HL-60 (cell line): ENCODE measurements around the gene PCDH1.

Experiments
- DNase-seq, 2 experiments: peaks; one replicate each; pipeline ENCODE4 v3.0.0-alpha.2; 2010 to 2020; ENCODE audit warnings: low read depth in 1 of 2, low spot score in 1 of 2
- H3K27ac ChIP-seq: fragments of 250-450 bp; sonication (Bioruptor Pico); replicated peaks from 2 replicates; pipeline ENCODE4 v1.5.1; 2020; ENCODE audit warnings: mild to moderate bottlenecking, moderate library complexity
- H3K27me3 ChIP-seq: fragments of 250-450 bp; sonication (Bioruptor Pico); 2 replicates; pipeline ENCODE4 v1.5.1; 2021; ENCODE audit warnings: mild to moderate bottlenecking, moderate library complexity; ENCODE audit not compliant: insufficient read depth, poor library complexity, severe bottlenecking
- H3K4me3 ChIP-seq: replicated peaks from 2 replicates; pipeline ENCODE4 v1.5.1; 2011; ENCODE audit warnings: mild to moderate bottlenecking, control low read depth, low read length; ENCODE audit not compliant: insufficient read depth
- CTCF ChIP-seq: IDR thresholded peaks from one replicate; pipeline ENCODE4 v1.5.1; 2011; ENCODE audit warnings: low read length, control low read depth, inconsistent platforms; ENCODE audit not compliant: insufficient read depth
- GABPA ChIP-seq: IDR thresholded peaks from 2 replicates; pipeline ENCODE4 v1.6.1; 2012; ENCODE audit warnings: low read depth
- POLR2AphosphoS5 ChIP-seq: IDR thresholded peaks from 2 replicates; pipeline ENCODE4 v1.6.1; 2012; ENCODE audit warnings: low read depth
- REST ChIP-seq: IDR thresholded peaks from 2 replicates; pipeline ENCODE4 v1.6.1; 2012; ENCODE audit warnings: low read depth; ENCODE audit not compliant: insufficient replicate concordance
- SPI1 ChIP-seq: IDR thresholded peaks from 2 replicates; pipeline ENCODE4 v1.6.1; 2012; ENCODE audit warnings: low read depth, mild to moderate bottlenecking, borderline replicate concordance

The PCDH1 gene

GRCh38 chr5:141848744-141849414, 29.3 kb downstream of the PCDH1 start:
- Histone ChIP-seq H3K27me3 (peaks cover 27% of the 10 kb centered on the region), H3K27ac (no peak overlapping the region), H3K4me3 (peak overlapping the region; percentile 58)
- peak in 1 of 2 experiments; percentile 12 for DNase-seq
- TF ChIP-seq POLR2AphosphoS5: no peak
- no peak for TF ChIP-seq REST
- TF ChIP-seq SPI1: no peak
- TF ChIP-seq CTCF: no peak
- TF ChIP-seq GABPA: no peak

- H3K27ac ChIP-seq: no peak overlapping the region
- TF ChIP-seq POLR2AphosphoS5: no peak
- TF ChIP-seq CTCF: no peak
- no peak for DNase-seq
- H3K27me3 ChIP-seq: peaks cover 33% of the 10 kb centered on the region
- H3K4me3 ChIP-seq: no peak overlapping the region
Observed at GRCh38 chr5:141846031-141846430, 32.2 kb downstream of the PCDH1 start.

GRCh38 chr5:141845371-141845851, 32.8 kb downstream of the PCDH1 start:
- no peak overlapping the region for H3K27ac ChIP-seq
- peaks cover 34% of the 10 kb centered on the region for H3K27me3 ChIP-seq
- DNase-seq: no peak
- no peak overlapping the region for H3K4me3 ChIP-seq
- no peak for TF ChIP-seq GABPA
- no peak for TF ChIP-seq SPI1

- DNase-seq: no peak
- Histone ChIP-seq H3K27ac (no peak overlapping the region), H3K4me3 (no peak overlapping the region), H3K27me3 (peaks cover 30% of the 10 kb centered on the region)
- TF ChIP-seq CTCF: no peak
- TF ChIP-seq SPI1: no peak
- no peak for TF ChIP-seq REST
- TF ChIP-seq POLR2AphosphoS5: no peak
Observed at GRCh38 chr5:141844414-141845097, 33.7 kb downstream of the PCDH1 start.
